HL-60 (cell line): Measurements from ENCODE around the gene EPS15.

ENCODE experiments used
- DNase-seq, 2 experiments: peaks; one replicate each; pipeline ENCODE4 v3.0.0-alpha.2; 2010 to 2020; ENCODE audit warnings: low read depth in 1 of 2, low spot score in 1 of 2
- H3K27ac ChIP-seq: fragments of 250-450 bp; sonication (Bioruptor Pico); replicated peaks from 2 replicates; pipeline ENCODE4 v1.5.1; 2020; ENCODE audit warnings: mild to moderate bottlenecking, moderate library complexity
- H3K27me3 ChIP-seq: fragments of 250-450 bp; sonication (Bioruptor Pico); 2 replicates; pipeline ENCODE4 v1.5.1; 2021; ENCODE audit warnings: mild to moderate bottlenecking, moderate library complexity; ENCODE audit not compliant: insufficient read depth, poor library complexity, severe bottlenecking
- H3K4me3 ChIP-seq: replicated peaks from 2 replicates; pipeline ENCODE4 v1.5.1; 2011; ENCODE audit warnings: mild to moderate bottlenecking, control low read depth, low read length; ENCODE audit not compliant: insufficient read depth
- CTCF ChIP-seq: IDR thresholded peaks from one replicate; pipeline ENCODE4 v1.5.1; 2011; ENCODE audit warnings: low read length, control low read depth, inconsistent platforms; ENCODE audit not compliant: insufficient read depth
- GABPA ChIP-seq: IDR thresholded peaks from 2 replicates; pipeline ENCODE4 v1.6.1; 2012; ENCODE audit warnings: low read depth
- POLR2AphosphoS5 ChIP-seq: IDR thresholded peaks from 2 replicates; pipeline ENCODE4 v1.6.1; 2012; ENCODE audit warnings: low read depth
- REST ChIP-seq: IDR thresholded peaks from 2 replicates; pipeline ENCODE4 v1.6.1; 2012; ENCODE audit warnings: low read depth; ENCODE audit not compliant: insufficient replicate concordance
- SPI1 ChIP-seq: IDR thresholded peaks from 2 replicates; pipeline ENCODE4 v1.6.1; 2012; ENCODE audit warnings: low read depth, mild to moderate bottlenecking, borderline replicate concordance

EPS15 gene

GRCh38 chr1:51359879-51360278 lies 159.2 kb downstream of the EPS15 start:
- Histone ChIP-seq H3K27ac (no peak overlapping the region), H3K4me3 (no peak overlapping the region), H3K27me3 (no peaks in the 10 kb centered on the region)
- TF ChIP-seq GABPA (no peak), SPI1 (no peak), REST (no peak), POLR2AphosphoS5 (no peak), CTCF (no peak)
- DNase-seq = no peak

GRCh38 chr1:51355382-51355781 lies 163.7 kb downstream of the EPS15 start:
- DNase-seq = no peak
- Histone ChIP-seq H3K4me3 (no peak overlapping the region), H3K27ac (no peak overlapping the region), H3K27me3 (no peaks in the 10 kb centered on the region)
- TF ChIP-seq CTCF (no peak), REST (no peak), GABPA (no peak), SPI1 (no peak), POLR2AphosphoS5 (no peak)

- H3K27ac ChIP-seq = no peak overlapping the region
- TF ChIP-seq REST (no peak), CTCF (no peak), POLR2AphosphoS5 (no peak), GABPA (no peak), SPI1 (no peak)
- H3K4me3 ChIP-seq = no peak overlapping the region
- DNase-seq = no peak
- no peaks in the 10 kb centered on the region for H3K27me3 ChIP-seq
Observed at GRCh38 chr1:51354416-51354815, 164.7 kb downstream of the EPS15 start.
